HL-60 (cell line): Measurements from ENCODE around the gene BANF1.

Source experiments
- GABPA ChIP-seq: IDR thresholded peaks from 2 replicates; pipeline ENCODE4 v1.6.1; 2012; ENCODE audit warnings: low read depth
- POLR2AphosphoS5 ChIP-seq: IDR thresholded peaks from 2 replicates; pipeline ENCODE4 v1.6.1; 2012; ENCODE audit warnings: low read depth
- SPI1 ChIP-seq: IDR thresholded peaks from 2 replicates; pipeline ENCODE4 v1.6.1; 2012; ENCODE audit warnings: low read depth, mild to moderate bottlenecking, borderline replicate concordance
- TF ChIP-seq, protein P1 (sequence below): IDR thresholded peaks from one replicate; pipeline ENCODE4 v1.5.1; 2011; ENCODE audit warnings: low read length, control low read depth, inconsistent platforms; ENCODE audit not compliant: insufficient read depth
- TF ChIP-seq, protein P2 (sequence below): IDR thresholded peaks from 2 replicates; pipeline ENCODE4 v1.6.1; 2012; ENCODE audit warnings: low read depth; ENCODE audit not compliant: insufficient replicate concordance

DNA sequence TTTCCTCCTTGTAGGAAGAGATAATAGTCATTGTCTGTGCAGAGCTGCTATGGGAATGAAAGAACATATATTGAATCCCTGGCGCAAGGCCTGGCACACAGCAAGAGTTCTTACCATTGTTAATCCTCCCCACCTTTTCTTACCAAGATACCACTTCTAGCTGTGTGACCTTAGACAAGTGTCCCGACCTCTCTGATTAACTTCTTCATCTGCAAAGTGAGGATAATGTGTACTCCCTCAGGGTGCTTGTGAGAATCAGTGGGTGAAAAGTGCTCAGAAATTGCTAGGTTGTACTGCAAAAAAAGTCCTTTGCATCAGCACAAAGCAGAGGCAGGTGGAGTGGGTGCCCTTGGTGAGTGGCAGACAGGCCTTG lies 5.8 kb downstream of the BANF1 start:
- no peak for TF ChIP-seq GABPA
- TF ChIP-seq, protein P1, sequence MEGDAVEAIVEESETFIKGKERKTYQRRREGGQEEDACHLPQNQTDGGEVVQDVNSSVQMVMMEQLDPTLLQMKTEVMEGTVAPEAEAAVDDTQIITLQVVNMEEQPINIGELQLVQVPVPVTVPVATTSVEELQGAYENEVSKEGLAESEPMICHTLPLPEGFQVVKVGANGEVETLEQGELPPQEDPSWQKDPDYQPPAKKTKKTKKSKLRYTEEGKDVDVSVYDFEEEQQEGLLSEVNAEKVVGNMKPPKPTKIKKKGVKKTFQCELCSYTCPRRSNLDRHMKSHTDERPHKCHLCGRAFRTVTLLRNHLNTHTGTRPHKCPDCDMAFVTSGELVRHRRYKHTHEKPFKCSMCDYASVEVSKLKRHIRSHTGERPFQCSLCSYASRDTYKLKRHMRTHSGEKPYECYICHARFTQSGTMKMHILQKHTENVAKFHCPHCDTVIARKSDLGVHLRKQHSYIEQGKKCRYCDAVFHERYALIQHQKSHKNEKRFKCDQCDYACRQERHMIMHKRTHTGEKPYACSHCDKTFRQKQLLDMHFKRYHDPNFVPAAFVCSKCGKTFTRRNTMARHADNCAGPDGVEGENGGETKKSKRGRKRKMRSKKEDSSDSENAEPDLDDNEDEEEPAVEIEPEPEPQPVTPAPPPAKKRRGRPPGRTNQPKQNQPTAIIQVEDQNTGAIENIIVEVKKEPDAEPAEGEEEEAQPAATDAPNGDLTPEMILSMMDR = no peak
- TF ChIP-seq POLR2AphosphoS5 = no peak
- TF ChIP-seq, protein P2, sequence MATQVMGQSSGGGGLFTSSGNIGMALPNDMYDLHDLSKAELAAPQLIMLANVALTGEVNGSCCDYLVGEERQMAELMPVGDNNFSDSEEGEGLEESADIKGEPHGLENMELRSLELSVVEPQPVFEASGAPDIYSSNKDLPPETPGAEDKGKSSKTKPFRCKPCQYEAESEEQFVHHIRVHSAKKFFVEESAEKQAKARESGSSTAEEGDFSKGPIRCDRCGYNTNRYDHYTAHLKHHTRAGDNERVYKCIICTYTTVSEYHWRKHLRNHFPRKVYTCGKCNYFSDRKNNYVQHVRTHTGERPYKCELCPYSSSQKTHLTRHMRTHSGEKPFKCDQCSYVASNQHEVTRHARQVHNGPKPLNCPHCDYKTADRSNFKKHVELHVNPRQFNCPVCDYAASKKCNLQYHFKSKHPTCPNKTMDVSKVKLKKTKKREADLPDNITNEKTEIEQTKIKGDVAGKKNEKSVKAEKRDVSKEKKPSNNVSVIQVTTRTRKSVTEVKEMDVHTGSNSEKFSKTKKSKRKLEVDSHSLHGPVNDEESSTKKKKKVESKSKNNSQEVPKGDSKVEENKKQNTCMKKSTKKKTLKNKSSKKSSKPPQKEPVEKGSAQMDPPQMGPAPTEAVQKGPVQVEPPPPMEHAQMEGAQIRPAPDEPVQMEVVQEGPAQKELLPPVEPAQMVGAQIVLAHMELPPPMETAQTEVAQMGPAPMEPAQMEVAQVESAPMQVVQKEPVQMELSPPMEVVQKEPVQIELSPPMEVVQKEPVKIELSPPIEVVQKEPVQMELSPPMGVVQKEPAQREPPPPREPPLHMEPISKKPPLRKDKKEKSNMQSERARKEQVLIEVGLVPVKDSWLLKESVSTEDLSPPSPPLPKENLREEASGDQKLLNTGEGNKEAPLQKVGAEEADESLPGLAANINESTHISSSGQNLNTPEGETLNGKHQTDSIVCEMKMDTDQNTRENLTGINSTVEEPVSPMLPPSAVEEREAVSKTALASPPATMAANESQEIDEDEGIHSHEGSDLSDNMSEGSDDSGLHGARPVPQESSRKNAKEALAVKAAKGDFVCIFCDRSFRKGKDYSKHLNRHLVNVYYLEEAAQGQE = no peak
- no peak for TF ChIP-seq SPI1
